ENCODE data around the gene PPP2R3C.
"Not testable (repeated sequence)": the region's sequence is repeated elsewhere in the genome, so short reads cannot be mapped to it uniquely, and the experiment has no call there.

PPP2R3C gene

DNA sequence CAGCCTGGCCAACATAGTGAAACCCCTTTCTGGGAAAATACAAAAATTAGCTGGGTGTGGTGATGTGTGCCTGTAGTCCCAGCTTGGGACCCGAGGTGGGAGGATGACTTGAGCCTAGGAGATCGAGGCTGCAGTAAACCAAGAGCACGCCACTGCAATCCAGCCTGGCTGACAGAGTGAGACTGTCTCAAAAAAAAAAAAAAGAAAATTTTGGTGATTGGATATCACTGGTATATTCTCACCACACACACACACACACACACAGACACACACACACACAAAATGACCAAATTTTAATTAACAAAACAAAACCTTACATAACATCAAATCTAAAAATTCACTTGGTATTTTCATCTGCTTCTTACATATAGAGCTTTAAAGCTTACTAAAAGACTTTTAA is 79.2 kb downstream of the PPP2R3C start:
- Histone ChIP-seq H3K4me3 (ENCODE audit: extremely low read depth, insufficient read depth, low read length, poor library complexity, severe bottlenecking) (no peak overlapping the region), H3K27ac (ENCODE audit: low read depth, low read length, severe bottlenecking) (no peak overlapping the region), H3K9me3 (ENCODE audit: control insufficient read depth, low read length) (no peaks in the 10 kb centered on the region), H3K4me1 (ENCODE audit: control insufficient read depth, insufficient read depth, low read length, poor library complexity, severe bottlenecking) (no peaks in the 10 kb centered on the region), H3K36me3 (ENCODE audit: control insufficient read depth, insufficient read depth, low read length) (no peaks in the 10 kb centered on the region)
- WGBS, 2 experiments (ENCODE audit: insufficient coverage in 2 of 2), result 50 to 86% methylated on average over 1 to 3 of the region's 3 CpGs

- not testable (repeated sequence) for H3K4me1 ChIP-seq (ENCODE audit: control insufficient read depth, insufficient read depth, low read length, poor library complexity, severe bottlenecking); H3K4me3 ChIP-seq (ENCODE audit: extremely low read depth, insufficient read depth, low read length, poor library complexity, severe bottlenecking); H3K36me3 ChIP-seq (ENCODE audit: control insufficient read depth, insufficient read depth, low read length); H3K27ac ChIP-seq (ENCODE audit: low read depth, low read length, severe bottlenecking)
- 100% methylated on average over 5 of the region's 17 CpGs; no CpG with 5 or more reads in 1 of the 2 experiments for WGBS, 2 experiments (ENCODE audit: insufficient coverage in 2 of 2)
- H3K9me3 ChIP-seq (ENCODE audit: control insufficient read depth, low read length), result peaks cover 13% of the 10 kb centered on the region
These were observed 83.5 kb downstream of the PPP2R3C start for GRCh38 chr14:35038312-35038711.
